Measurements from ENCODE around the gene YIPF3. TPM values are rescaled to one million over a fixed set of nuclear protein-coding genes. Genes with fewer than 3 reads are reported as not detected.

Gene YIPF3
- total RNA-seq, 4 donors from 2014 or later: 82.6 to 119 (median 89.0) TPM

GRCh38 chr6:43510827-43511163 is 5.9 kb downstream of the YIPF3 start:
- DNase-seq (ENCODE audit: low spot score in 2 of 2): no peak
- intact Hi-C loops (cut with DNase I; ENCODE audit: low total_unique reads): no loop called here
- no peak overlapping the region for H3K4me3 ChIP-seq (ENCODE audit: low read depth, poor library complexity, severe bottlenecking)
- TF ChIP-seq POLR2A (IDR thresholded peaks at IDR 0.05): no peak
- TF ChIP-seq, protein P1, sequence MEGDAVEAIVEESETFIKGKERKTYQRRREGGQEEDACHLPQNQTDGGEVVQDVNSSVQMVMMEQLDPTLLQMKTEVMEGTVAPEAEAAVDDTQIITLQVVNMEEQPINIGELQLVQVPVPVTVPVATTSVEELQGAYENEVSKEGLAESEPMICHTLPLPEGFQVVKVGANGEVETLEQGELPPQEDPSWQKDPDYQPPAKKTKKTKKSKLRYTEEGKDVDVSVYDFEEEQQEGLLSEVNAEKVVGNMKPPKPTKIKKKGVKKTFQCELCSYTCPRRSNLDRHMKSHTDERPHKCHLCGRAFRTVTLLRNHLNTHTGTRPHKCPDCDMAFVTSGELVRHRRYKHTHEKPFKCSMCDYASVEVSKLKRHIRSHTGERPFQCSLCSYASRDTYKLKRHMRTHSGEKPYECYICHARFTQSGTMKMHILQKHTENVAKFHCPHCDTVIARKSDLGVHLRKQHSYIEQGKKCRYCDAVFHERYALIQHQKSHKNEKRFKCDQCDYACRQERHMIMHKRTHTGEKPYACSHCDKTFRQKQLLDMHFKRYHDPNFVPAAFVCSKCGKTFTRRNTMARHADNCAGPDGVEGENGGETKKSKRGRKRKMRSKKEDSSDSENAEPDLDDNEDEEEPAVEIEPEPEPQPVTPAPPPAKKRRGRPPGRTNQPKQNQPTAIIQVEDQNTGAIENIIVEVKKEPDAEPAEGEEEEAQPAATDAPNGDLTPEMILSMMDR (IDR thresholded peaks at IDR 0.05): no peak
- whole genome bisulfite sequencing, 2 donors: 53 to 66% methylated on average over 9 to 10 of the region's 10 CpGs

- H3K4me3 ChIP-seq (ENCODE audit: low read depth, poor library complexity, severe bottlenecking): peak within 1 kb of the TSS; percentile 31
- DNase-seq (ENCODE audit: low spot score in 2 of 2): peak; percentile 71 to 96
- no peak for TF ChIP-seq POLR2A (IDR thresholded peaks at IDR 0.05)
- TF ChIP-seq, protein P1 (IDR thresholded peaks at IDR 0.05): no peak
- WGBS, 2 donors: 2 to 7% methylated on average over 39 to 70 of the region's 96 CpGs
- intact Hi-C loops (cut with DNase I; ENCODE audit: low total_unique reads): loop anchor here (5.0 to 10.0 kb wide), 3 partner anchors 58 to 248 kb away; no protein-coding TSS in a partner anchor
Measured at GRCh38 chr6:43509984-43510826, 6.5 kb downstream of the YIPF3 start, which contains the start of gene LRRC73. LRRC73 (minus strand) TSS chr6:43510346; CDS start chr6:43509785, 561 bp downstream.

GRCh38 chr6:43509142-43509983 is 7.4 kb downstream of the YIPF3 start:
- peak overlapping the region; percentile 31 for H3K4me3 ChIP-seq (ENCODE audit: low read depth, poor library complexity, severe bottlenecking)
- no peak for DNase-seq (ENCODE audit: low spot score in 2 of 2)
- no peak for TF ChIP-seq POLR2A (IDR thresholded peaks at IDR 0.05)
- TF ChIP-seq, protein P1 (IDR thresholded peaks at IDR 0.05): no peak
- WGBS, 2 donors: 10 to 19% methylated on average over 36 to 68 of the region's 69 CpGs
- intact Hi-C loops (cut with DNase I; ENCODE audit: low total_unique reads): loop anchor here (5.0 to 10.0 kb wide), 3 partner anchors 57 to 247 kb away; no protein-coding TSS in a partner anchor

- no peak for DNase-seq (ENCODE audit: low spot score in 2 of 2)
- intact Hi-C loops (cut with DNase I; ENCODE audit: low total_unique reads): loop anchor here (5.0 to 10.0 kb wide), 3 partner anchors 56 to 246 kb away; no protein-coding TSS in a partner anchor
- TF ChIP-seq POLR2A (IDR thresholded peaks at IDR 0.05): no peak
- TF ChIP-seq, protein P1 (IDR thresholded peaks at IDR 0.05): no peak
- WGBS, 2 donors: 59 to 67% methylated on average over 8 of the region's 8 CpGs
- no peak overlapping the region for H3K4me3 ChIP-seq (ENCODE audit: low read depth, poor library complexity, severe bottlenecking)
Measured at GRCh38 chr6:43508481-43509141, 8.1 kb downstream of the YIPF3 start.

- 33% methylated on average over 11 to 12 of the region's 14 CpGs for WGBS, 2 donors
- intact Hi-C loops (cut with DNase I; ENCODE audit: low total_unique reads): loop anchor here (5.0 to 10.0 kb wide), 3 partner anchors 55 to 245 kb away; no protein-coding TSS in a partner anchor
- no peak overlapping the region for H3K4me3 ChIP-seq (ENCODE audit: low read depth, poor library complexity, severe bottlenecking)
- TF ChIP-seq, protein P1 (IDR thresholded peaks at IDR 0.05): peak in 1 of 3 donors; percentile 85
- TF ChIP-seq POLR2A (IDR thresholded peaks at IDR 0.05): no peak
- DNase-seq (ENCODE audit: low spot score in 2 of 2): peak; percentile 71 to 94
Measured at GRCh38 chr6:43506667-43507471, 9.9 kb downstream of the YIPF3 start.
